Measurements from ENCODE around the gene SMIM23.

- no peak for TF ChIP-seq POLR2A (IDR thresholded peaks at IDR 0.05; ENCODE audit: low read depth, low read length)
- no peak for TF ChIP-seq CTCF (IDR thresholded peaks at IDR 0.05; ENCODE audit: extremely low read depth in 1 of 2, insufficient read depth in 1 of 2, low read depth in 1 of 2, low read length in 2 of 2)
- no peak for TF ChIP-seq POLR2AphosphoS5 (IDR thresholded peaks at IDR 0.05; ENCODE audit: insufficient read depth, low read depth, low read length)
- no peak for TF ChIP-seq MYC (IDR thresholded peaks at IDR 0.05; ENCODE audit: low read depth, low read length)
- no peak for TF ChIP-seq MAX (IDR thresholded peaks at IDR 0.05; ENCODE audit: insufficient read depth, insufficient read length)
- TF ChIP-seq EZH2 (IDR thresholded peaks at IDR 0.05; ENCODE audit: borderline replicate concordance, low read depth, low read length, severe bottlenecking) = no peak
- no peak for TF ChIP-seq FOS (IDR thresholded peaks at IDR 0.05; ENCODE audit: borderline replicate concordance, insufficient read depth, low read length)
- no peak for TF ChIP-seq JUN (IDR thresholded peaks at IDR 0.05; ENCODE audit: borderline replicate concordance, insufficient read depth, insufficient read length, low read depth)
- TF ChIP-seq GATA2 (IDR thresholded peaks at IDR 0.05; ENCODE audit: insufficient read depth, insufficient read length, low read depth, low read length) = no peak
Measured at GRCh38 chr5:171776213-171776612, 9.4 kb upstream of the SMIM23 start.
